GM18870 (cell line): ENCODE data around the gene PPP6R2.

ENCODE experiments used
- ATAC-seq: cut with Tn5 transposase; IDR thresholded peaks from one replicate; pipeline ENCODE4 v1.9.1; 2021; ENCODE audit warnings: moderate library complexity; ENCODE audit not compliant: unreplicated experiment

The PPP6R2 gene

DNA sequence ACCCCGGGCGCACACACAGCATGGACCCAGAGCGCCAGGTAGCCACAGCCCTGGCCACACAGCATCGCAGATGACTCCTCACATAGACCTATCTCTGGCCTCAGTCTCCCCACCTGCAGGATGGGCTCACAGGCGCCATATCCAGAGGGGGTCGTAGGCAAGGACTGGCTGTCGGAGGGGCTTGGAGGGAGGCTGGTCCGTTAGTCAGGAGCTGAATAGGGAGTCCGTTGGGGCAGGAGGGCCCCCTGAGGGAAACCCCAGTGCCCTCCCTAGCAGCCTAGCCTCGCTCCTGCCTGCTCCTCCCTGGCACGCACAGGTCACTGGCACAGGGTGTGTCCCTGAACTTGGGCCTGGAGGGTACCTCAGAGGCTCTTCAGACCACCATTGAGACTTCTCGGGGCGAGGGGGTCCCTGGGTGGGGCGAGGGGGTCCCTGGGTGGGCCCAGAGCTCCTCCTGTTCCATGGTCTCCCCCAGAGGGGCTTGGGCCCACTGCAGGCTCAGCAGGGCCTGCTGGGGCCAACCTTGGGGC is 37.7 kb upstream of the PPP6R2 start:
- ATAC-seq = no peak

DNA sequence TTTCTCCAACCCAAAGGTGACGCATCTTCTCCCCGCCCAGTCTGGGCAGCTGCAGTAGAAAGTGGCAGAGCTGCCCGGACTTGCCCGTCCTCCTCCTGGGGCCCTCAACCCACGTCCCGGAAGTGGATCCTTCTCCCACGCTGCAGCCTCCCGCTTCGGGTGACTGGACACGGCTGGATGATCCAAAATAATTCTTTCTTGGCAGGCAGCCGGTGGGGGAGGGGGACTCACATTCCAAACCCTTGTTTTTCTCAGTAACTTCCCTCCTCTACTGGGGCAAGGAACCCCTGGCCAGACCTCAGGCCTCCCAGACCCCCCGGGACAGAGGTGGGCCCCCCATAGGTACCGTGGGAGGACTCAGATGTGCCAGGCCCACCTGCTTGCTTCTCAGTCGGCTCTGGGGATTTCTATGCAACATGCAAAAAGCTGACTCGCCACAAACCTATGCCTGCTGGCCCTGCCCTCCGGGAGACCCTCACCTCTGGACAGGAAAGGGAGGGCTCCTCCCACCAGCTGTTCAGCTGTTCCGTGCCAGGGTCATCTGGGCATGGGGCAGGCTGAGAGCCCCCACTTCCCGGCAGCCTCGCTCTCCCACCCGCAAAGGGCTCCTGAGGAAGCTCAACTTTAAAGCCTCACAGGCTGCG is 37.1 kb upstream of the PPP6R2 start:
- no peak for ATAC-seq

DNA sequence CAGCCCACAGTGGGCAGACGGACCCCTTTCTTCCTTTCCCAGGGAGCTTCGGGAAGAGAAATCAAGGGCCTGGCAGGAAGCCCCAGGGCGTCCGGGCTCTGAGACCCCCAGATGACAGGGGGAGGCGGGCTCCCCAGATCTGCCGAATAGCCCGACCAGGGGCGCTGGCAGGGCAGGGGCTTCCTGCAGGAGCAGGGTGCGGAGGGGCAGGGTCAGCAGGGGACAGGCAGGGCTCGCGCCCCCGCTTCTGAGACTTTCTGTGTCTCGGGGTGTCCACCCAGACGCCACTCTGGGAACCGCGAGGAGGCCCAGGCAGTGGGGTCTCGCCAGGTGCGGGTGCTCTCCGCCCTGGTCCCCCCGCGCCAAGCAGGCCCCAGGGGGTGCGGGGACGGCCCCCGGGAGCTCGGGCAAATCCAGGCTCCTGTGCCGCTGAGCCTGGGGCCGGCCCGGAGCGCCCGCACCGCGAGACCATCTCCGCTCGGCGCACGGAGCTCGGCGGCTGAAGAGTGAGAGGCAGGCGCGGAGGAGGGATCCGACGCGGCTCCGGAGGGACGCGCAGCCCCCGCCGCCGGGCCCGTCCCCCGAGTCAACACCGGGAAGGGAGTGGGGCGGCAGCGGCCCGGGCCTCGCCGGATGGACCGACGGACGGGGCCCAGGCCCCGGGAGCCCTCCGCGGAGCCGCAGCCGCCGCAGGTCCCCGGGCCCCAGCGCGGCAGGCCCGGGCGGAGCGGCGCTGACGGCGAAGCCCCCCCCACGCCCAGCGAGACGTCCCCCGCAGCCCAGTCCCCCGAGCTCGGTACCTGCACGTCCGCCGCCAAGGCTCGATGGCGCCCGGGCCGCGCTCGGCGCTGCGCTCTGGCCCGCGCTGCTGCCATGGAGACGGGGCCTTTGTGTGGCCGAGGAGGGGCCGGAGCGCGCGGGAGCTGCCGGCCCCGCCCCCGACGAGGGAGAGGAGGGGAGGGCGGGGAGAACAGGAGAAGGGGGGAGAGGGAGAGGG is 36.1 kb upstream of the PPP6R2 start, which contains the start of gene PLXNB2:
PLXNB2 (minus strand) TSS at position 894 of the 997 bp plus-strand sequence. CDS start 17,062 bp downstream, outside the sequence.
- no peak for ATAC-seq

DNA sequence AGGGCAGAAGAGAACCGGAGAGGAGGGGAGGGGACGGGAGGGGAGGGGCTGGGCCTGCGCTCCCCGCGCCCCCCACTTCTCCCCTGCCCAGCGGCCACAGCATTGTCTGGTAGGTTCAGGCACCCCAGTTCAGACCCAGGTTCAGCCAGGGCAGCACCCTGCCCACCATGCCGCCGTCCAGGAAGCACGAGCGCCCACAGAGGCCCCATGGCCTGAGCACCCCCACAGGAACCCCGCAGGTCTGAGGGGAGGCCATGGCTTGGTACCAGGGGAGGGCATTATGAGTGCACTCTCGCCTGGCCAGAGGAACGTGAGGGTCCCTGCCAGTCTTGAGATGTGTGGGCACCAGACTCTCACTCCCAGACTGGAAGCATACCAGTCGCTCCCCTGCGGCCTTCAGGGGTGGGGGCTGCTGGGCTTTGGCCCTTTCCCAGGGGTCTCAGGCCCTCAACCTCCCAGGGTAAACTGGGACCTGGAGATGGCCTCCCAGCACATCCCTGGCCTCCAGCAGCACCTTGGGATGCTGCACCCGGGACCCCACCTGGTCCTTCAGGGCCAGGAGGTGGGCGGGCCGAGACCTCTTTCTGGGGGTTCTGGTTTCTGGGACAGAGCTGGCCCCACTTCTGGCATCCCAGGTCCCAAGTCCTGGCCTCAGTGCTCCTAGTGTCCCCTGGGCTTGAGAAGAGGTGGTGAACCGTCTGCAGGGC is 35.1 kb upstream of the PPP6R2 start:
- ATAC-seq = no peak

DNA sequence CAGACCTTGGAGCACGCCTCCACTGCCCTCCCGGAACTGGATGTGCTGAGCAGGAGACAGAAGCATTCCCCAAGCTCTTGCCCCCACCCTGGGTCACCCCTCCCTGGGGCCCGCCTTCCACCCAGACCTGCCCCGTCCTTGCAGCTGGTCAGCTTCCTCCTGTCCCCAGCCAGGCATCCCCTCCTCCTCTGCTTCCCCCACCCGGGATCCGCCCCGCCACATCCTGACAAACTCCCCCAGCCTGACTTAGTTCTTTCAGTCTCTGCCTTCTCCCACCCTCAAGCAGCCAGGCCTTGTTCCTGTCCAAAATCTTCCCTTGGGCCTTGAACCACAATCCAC is 34.6 kb upstream of the PPP6R2 start:
- no peak for ATAC-seq

DNA sequence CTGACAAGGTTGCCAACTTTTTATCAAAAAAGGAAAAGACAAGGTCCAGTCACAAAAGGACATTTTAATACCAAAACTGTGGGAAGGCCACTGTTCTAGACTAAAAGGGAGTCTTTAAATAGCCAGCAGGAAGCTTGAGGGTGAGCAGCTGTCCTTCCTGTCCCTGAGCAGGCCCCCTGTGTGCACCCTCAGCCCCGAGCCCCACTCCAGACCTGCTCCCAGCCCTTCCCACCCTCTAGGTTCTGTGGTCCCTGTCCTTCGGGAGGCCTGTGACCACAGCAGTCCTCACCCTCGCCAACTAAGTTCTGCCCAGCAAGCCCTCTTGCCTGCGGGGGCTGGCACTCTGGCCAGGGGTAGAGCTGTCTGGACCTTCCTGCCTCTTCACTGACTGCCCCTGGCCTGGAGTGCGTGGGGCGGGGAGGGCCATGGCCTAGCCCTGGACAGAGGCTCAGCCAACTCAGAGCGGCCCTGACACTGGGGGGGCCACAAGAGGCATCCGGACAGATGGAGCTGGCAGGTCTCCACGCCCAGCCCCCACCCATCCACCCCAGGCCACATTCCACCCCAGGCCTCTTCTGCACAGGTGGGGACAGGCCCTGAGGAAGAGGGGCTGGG is 34.0 kb upstream of the PPP6R2 start:
- ATAC-seq = no peak

DNA sequence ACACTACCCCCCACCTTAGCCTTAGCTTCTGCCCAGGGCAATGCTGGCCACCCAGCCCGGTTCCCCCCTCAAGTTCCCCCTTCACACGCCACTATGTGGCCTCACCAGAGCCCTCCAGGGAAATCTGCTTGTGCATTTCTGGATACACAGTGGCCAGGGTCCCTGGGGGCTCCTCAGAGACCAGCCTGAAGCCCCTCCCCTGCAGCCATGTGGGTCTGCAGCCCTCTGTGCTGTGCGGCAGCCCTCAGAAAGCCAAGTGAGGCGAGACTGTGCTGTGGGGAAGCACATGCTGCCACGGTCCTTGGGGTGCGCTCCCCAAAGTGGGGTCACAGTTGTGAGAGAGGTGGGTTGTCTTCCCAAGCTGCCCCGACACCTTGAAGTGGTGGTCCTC is 33.5 kb upstream of the PPP6R2 start:
- ATAC-seq = no peak

DNA sequence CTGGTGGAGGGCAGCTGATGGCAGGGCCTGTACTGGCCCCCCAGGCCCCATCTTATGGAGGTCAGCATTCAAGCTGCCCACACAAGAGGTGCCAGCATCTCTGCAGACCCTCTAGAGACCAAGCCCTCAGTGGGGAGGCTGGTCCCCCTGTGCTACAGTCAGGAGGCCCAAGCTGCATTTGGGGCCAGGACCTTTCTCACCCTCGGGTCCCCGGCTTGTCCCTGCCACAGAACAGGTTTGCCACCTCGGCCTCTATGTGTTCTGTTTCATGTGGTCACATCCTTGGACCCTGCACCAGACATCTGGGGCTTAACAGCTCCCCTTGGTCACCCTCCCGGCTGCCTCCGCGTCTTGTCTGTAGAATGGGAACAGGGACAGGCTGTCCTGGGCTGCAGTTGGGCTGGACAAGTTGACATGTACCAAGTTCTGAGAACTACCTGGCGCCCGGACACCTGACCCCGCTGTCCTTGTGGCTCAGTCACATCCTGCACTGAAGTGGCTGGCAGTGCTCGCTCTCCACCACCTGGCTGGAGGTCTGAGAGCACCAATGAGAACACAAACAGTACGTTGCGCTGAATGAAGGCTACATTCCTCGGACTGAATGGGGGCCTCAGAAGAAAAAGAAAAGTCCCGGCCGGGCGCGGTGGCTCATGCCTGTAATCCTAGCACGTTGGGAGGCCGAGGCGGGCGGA is 33.0 kb upstream of the PPP6R2 start:
- ATAC-seq = no peak

DNA sequence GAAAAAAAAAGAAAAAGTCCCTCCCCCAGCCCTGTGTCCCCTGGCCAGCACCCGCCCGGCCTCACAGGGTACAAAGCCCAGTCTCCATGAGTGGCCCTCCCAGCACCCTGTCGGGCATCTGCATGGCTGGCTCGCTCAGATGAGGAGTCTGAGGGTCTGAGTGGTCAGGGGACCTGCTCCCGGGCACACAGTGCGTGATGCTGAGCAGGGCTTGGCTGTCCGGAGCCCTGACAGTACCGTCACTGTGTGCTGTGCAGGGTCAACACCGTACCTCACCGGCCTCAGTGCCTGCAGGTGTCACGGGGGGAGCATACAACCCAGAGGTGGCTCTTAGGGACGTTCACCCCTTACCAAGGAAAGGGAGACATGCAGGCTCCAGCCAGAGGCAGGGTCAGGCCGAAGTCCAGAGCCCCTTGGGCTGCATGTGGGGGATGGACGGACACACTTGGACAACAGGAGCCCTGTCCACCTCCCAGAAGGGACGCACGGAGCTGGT is 32.1 kb upstream of the PPP6R2 start:
- no peak for ATAC-seq

DNA sequence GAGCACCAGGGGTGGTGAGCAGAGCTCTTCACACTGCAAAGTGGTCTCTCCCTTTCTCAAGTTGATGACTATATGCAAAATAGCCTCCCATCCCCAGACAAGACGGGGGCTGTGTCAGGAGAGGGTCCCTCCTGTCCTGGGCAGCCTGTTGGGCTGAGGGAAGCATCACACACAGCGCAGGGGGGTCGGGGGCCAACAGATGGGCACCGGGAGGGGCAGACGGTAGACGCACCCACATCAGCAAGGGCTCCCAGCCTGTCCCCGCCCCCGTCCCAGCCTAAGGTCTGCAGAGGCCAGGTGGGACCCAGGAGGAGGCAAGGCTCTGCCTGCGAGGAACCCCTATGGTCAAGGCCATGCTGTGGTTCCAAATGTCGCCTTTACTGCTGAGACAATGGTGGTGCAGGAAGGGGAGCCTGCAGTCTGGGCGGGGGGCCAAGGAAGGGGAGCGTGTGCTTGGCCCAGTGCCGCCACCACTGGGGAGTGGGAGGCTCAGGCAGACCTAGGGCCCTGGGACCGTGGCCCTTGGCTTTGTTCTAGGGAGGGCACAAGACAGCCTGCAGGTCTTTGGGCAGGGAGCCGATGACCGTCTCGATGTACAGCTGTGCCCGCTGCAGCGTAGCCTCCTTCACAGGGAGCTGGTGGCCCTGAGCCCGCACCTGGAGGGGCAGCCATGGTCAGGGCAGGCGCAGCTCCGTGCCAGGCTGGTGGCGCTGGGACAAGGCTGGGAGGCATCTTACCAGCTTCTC is 31.3 kb upstream of the PPP6R2 start:
- no peak for ATAC-seq

DNA sequence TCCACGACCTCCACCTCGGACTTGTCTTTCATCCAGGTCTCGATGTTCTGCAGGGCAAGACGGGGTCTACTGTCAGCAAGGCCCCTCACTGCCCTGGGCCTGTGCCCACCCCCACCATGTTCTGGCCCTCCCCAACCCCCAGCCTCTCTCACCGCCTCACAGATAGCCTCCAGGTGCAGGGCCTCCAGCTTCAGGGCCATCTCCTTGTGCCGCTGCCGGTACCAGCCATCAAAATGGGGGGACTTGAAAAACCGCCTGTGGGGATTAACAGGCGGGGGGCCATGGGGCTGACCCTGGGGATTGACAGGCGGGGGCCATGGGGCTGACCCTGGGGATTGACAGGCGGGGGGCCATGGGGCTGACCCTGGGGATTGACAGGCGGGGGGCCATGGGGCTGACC is 30.8 kb upstream of the PPP6R2 start:
- ATAC-seq = no peak

DNA sequence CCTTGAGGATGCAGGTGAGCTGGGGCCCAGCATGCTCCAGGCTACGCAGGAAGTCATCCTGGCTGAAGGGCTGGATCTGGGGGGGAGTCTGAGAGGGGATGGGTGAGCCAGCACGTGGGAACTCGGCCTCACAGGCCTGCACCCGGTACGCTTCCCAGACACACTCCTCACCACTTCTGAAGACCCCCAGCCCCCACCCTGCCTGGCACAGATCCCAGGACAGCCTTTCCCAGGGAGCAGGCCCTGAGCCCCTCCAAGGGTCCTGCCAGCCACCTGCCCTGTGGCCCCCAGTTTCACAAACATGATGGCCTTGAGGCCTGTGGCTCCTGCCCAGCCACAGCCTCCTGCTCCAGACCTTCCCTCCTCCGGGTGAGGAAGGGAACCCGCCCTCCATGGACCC is 30.1 kb upstream of the PPP6R2 start:
- ATAC-seq = no peak

DNA sequence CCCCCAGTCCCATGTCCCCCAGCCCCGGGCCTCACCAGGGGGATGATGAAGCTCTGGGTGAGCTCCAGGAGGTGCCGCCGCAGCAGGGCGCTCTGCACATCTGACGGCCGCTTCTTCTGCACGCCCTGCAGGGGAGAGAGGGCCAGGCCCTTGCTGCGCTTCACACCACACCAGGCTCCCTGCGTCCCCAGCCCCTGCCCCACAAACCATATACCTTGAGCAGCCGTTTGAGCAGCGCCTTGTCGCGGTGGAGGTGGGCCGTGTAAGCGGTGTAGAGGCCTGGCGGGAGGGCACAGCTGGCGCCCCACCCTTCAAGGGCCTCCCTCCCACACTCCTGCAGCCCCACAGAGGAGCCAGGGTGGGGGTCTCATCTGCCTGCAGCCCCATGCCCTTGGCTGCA is 29.5 kb upstream of the PPP6R2 start:
- no peak for ATAC-seq

DNA sequence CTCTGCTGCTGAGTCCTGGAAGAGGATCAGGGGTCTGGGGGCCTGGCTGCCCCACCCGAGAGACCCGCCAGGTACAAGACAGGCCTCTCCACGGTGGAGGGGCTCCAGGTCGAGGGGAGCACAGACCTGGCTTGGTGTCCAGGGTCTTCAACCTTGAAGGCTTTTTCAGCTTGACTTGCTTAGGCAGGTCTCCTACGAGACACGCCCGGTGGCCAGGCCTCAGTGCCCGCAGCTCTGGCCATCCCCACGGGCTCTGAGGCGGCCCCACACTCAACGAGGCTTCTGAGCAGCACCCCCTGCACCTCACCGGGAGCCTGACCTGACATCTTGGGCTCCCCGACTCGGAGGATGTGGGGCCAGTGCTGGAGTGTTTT is 29.1 kb upstream of the PPP6R2 start:
- ATAC-seq = no peak

DNA sequence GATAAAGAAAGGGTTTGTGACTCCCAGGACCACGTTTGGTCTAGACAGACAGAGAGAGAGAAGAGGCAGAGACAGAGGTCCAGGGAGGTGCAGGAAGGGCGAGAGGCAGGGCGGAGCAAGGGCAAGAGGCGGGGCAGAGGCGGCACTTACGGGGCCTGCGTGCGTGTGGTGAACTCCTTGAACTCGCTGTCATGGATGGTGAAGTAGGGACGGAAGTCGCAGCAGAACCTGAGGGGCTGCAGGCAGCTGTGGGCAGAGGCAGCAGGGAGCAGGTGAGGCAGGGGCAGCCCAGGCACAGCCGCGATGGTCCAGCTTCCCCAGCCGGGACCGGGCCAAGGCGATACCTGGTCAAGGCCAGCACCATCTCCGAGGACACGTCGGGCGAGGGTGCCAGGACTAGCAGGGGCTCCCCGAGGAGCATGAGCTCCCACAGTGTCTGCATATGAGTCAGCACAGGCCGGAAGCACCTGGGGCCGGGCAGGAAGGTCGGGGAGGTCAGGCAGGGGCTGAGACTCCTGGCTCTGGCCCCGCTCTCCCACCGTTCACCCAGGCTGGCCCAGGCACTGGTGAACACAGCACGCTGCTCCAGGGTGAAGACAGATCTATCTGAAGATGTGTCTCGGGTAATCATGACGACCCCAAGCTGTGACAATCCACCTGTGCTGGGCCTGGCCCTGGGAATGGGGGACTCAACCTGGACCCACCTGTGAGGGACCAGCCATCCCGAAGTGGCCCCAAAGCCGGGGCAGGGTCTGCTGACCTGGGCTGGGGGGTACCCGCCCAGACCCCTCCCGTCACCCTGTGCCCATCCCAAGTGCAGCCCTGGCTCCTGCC is 28.5 kb upstream of the PPP6R2 start:
- no peak for ATAC-seq

DNA sequence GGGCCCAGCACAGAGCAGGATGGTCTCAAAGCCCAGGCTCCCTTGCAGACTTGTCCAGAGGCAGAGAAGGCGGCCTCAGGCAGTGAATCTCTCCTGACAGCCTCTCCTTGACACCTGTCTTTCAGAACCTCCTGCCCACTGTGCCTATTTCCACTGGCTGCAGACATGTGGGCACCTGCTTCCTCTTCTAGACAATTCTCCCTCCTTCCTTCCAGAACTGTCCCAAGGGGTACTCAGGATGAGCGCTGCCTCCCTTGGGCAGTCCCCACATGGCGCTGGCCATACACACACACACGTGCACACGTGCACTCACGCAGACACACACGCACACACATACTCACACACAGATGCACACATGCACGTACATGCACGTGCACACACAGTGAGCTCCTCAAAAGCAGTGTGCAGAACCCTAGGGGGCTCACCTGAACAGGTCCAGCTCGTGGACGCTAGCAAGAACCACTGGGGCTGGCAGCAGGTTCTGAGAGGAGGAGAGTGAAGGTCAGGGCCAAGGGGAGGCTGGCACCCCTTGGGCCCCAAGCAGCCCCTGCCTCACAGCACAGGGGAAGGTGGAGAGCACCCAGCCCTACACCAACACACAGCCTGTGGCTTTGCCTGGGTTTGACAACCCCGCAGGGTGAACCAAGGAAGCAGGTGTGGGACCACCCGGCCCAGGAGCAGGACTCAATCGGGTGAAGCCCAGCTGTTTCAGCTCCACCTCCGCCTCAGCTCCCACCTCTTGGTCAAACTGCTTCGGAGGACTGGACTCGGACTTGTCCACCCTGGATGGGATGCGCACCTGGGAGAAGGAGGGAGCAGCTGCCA is 27.6 kb upstream of the PPP6R2 start:
- ATAC-seq = no peak

DNA sequence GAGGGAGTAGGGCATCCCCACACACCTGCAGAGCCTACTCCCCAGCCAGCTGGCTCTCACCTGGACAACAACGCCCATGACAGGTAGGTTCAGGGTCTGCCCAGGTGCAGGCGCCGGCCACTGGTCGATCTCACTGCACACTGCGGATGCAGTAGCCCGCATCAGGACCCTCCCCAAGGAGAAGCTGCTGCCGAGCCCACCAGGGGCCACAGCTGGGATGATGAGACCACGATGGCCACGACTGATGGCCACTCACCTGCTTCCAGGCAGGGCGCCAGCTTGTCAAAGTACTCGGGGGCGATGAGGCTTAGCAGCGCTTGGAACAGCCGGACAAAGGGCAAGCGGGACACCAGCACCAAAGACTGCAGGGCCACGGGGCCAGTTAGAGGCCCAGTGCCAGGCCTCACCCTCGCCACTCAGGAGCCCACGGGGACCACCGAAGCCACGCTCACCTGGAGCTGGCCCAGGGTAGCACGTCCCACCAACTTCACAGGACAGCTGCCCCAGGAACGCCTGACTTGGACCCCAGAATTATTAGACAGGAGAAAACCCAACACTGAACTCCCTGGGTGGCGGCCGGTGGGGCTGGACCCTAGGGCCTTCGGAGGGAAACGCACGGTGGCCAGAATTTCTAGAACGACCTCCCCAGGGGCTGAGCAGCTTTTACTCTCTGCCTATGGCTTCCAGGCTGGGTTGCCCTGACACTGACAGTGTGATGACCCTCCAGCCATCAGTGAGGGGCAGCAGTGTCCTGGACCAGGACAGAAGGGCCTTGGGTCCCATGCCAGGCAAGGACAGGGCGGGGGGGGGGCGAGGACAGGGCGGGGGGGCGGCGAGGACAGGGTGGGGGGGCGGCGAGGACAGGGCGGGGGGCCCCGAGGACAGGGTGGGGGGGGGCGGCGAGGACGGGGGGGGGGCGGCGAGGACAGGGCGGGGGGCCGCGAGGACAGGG is 26.7 kb upstream of the PPP6R2 start:
- ATAC-seq = no peak
